GM23248 (cell line): ENCODE data around the gene TNFRSF1A. TPM values are rescaled to one million over a fixed set of nuclear protein-coding genes. Genes with fewer than 3 reads are reported as not detected.

Experiments used
- DNase-seq: peaks from one replicate; pipeline ENCODE4 v3.0.0-alpha.2; 2015
- H2AFZ ChIP-seq: fragments of 200-600 bp; sonication (generic); 2 replicates; pipeline ENCODE4 v1.6.1; 2016; ENCODE audit warnings: antibody characterized with exemption
- H3F3A ChIP-seq: fragments of 200-600 bp; sonication (generic); 2 replicates; pipeline ENCODE4 v1.6.1; 2016; ENCODE audit warnings: mild to moderate bottlenecking, antibody characterized with exemption, mixed run types; ENCODE audit not compliant: insufficient read depth
- H3K27ac ChIP-seq: fragments of 200-600 bp; sonication (generic); 2 replicates; pipeline ENCODE4 v1.5.1; 2016; ENCODE audit warnings: mild to moderate bottlenecking
- H3K27me3 ChIP-seq: fragments of 200-600 bp; sonication (generic); replicated peaks from 2 replicates; pipeline ENCODE4 v1.6.1; 2016; ENCODE audit warnings: mild to moderate bottlenecking; ENCODE audit not compliant: insufficient read depth
- H3K36me3 ChIP-seq: fragments of 200-600 bp; sonication (generic); 2 replicates; pipeline ENCODE4 v1.6.1; 2016; ENCODE audit warnings: low read depth, mild to moderate bottlenecking
- H3K4me1 ChIP-seq: fragments of 200-600 bp; sonication (generic); 2 replicates; pipeline ENCODE4 v1.6.1; 2016; ENCODE audit warnings: mild to moderate bottlenecking; ENCODE audit not compliant: insufficient read depth
- H3K4me2 ChIP-seq: fragments of 200-600 bp; sonication (generic); one replicate; pipeline ENCODE4 v1.6.1; 2016; ENCODE audit warnings: mild to moderate bottlenecking; ENCODE audit not compliant: unreplicated experiment
- H3K4me3 ChIP-seq: fragments of 200-600 bp; sonication (generic); 2 replicates; pipeline ENCODE4 v1.5.1; 2016; ENCODE audit warnings: mild to moderate bottlenecking
- H3K79me2 ChIP-seq: fragments of 200-600 bp; sonication (generic); 2 replicates; pipeline ENCODE4 v1.6.1; 2016; ENCODE audit warnings: mild to moderate bottlenecking; ENCODE audit not compliant: insufficient read depth
- H3K9ac ChIP-seq: fragments of 200-600 bp; sonication (generic); 2 replicates; pipeline ENCODE4 v1.6.1; 2016; ENCODE audit warnings: mild to moderate bottlenecking
- H3K9me2 ChIP-seq: fragments of 200-600 bp; sonication (generic); 2 replicates; pipeline ENCODE4 v1.6.1; 2016; ENCODE audit warnings: mixed run types, mild to moderate bottlenecking, moderate library complexity; ENCODE audit not compliant: insufficient read depth
- H3K9me3 ChIP-seq: fragments of 200-600 bp; sonication (generic); one replicate; pipeline ENCODE4 v1.6.1; 2017; ENCODE audit warnings: low read depth
- H4K20me1 ChIP-seq: fragments of 200-600 bp; sonication (generic); 2 replicates; pipeline ENCODE4 v1.6.0; 2016; ENCODE audit not compliant: insufficient read depth
- EZH2 ChIP-seq: fragments of 200-600 bp; sonication (generic); IDR thresholded peaks from 2 replicates; pipeline ENCODE4 v1.6.1; 2018; ENCODE audit warnings: antibody characterized with exemption, mild to moderate bottlenecking; ENCODE audit not compliant: insufficient read depth, poor library complexity, severe bottlenecking
- EZH2phosphoT487 ChIP-seq: fragments of 200-600 bp; sonication (generic); IDR thresholded peaks from 2 replicates; pipeline ENCODE4 v1.6.1; 2018; ENCODE audit warnings: antibody characterized with exemption, moderate library complexity, mild to moderate bottlenecking, low read depth; ENCODE audit not compliant: insufficient read depth
- WGBS, 2 experiments: methylation state at CpG; one replicate each; pipeline ENCODE4 v1.1.6; 2015 to 2017; ENCODE audit warnings: low lambda C conversion rate in 2 of 2, low coverage in 1 of 2; ENCODE audit errors: missing lambda C conversion rate in 2 of 2; 5-methylcytosine and 5-hydroxymethylcytosine counted together
- in situ Hi-C: fragments of 300-500 bp; cut with MboI; formaldehyde crosslinking; loops from 2 replicates; pipeline ENCODE4 v1.15.0; 2020
- polyA plus RNA-seq: library from polyadenylated mRNA; unstranded; fragments of >200 nt; fragmentation: Nextera tagmentation; extraction: Ambion mirVana; gene quantifications from 2 replicates; pipeline ENCODE4 v1.2.1, GENCODE V29; 2016
- total RNA-seq: library from RNA; depleted of rRNA; stranded (reverse); fragments of >200 nt; shearing (Covaris generic); gene quantifications from 2 replicates; pipeline ENCODE4 v1.2.3, GENCODE V29; 2014

Gene TNFRSF1A
- total and polyA plus RNA-seq, 2 experiments from 2014 or later = 183 to 343 TPM

DNA sequence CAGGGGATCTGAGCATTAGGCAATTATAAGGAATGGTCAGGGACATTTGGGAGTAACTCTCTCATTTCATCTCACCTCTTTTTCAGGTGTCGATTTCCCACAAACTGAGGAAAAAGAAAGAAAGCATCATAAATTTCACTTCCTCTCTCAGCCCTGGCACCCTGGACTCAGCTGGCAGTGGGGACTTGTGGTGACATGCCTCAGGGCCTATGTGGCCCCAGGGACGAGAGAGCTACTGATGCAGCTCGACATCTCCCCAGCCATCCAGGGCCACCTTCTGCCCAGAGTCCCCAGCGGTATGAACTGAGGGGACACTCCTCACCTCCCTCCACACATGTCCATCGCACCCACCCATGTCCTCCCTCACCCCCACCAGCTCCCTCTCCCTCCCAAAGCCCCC lies 11.7 kb downstream of the TNFRSF1A start:
- Histone ChIP-seq H3K9me2 (no peaks in the 10 kb centered on the region), H3K4me2 (no peak overlapping the region), H2AFZ (no peak overlapping the region), H3K79me2 (peaks cover 68% of the 10 kb centered on the region), H3K4me1 (peaks cover 46% of the 10 kb centered on the region), H3K9me3 (no peaks in the 10 kb centered on the region), H4K20me1 (0 out of 2 replicates have a peak, but pooled peaks cover 3% of the 10 kb centered on the region), H3K4me3 (no peak overlapping the region), H3F3A (peaks cover 72% of the 10 kb centered on the region), H3K27ac (no peak overlapping the region), H3K9ac (no peak overlapping the region), H3K36me3 (peaks cover 60% of the 10 kb centered on the region), H3K27me3 (no peaks in the 10 kb centered on the region)
- no peak for DNase-seq
- TF ChIP-seq EZH2phosphoT487 (no peak), EZH2 (no peak)
- WGBS, 2 experiments = 96 to 100% methylated on average over 3 to 5 of the region's 5 CpGs
- in situ Hi-C loops = no loop called here

DNA sequence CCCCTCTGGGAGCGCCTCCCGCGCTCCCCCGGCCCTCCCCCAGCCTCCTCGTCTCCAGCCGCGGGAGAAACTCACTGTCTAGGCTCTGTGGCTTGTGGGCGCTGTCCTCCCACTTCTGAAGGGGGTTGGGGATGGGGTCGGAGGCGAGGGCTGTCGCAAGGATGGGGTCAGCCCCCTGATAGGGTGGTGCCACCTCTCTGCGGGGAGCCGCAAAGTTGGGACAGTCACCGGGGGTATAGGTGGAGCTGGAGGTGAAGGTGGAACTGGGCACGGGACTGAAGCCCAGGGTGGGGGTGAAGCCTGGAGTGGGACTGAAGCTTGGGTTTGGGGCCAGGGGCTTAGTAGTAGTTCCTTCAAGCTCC lies 12.2 kb downstream of the TNFRSF1A start:
- Histone ChIP-seq H3K9ac (no peak overlapping the region), H3K4me1 (peaks cover 46% of the 10 kb centered on the region), H3K4me2 (no peak overlapping the region), H3K27ac (no peak overlapping the region), H3K4me3 (no peak overlapping the region), H3K9me2 (no peaks in the 10 kb centered on the region), H3K9me3 (no peaks in the 10 kb centered on the region), H4K20me1 (0 out of 2 replicates have a peak, but pooled peaks cover 3% of the 10 kb centered on the region), H3K27me3 (no peaks in the 10 kb centered on the region), H3F3A (peaks cover 72% of the 10 kb centered on the region), H3K79me2 (peaks cover 63% of the 10 kb centered on the region), H3K36me3 (peaks cover 60% of the 10 kb centered on the region), H2AFZ (no peak overlapping the region)
- no peak for TF ChIP-seq EZH2phosphoT487
- no peak for TF ChIP-seq EZH2
- WGBS, 2 experiments = 86 to 91% methylated on average over 10 to 15 of the region's 15 CpGs
- in situ Hi-C loops = no loop called here
- no peak for DNase-seq

DNA sequence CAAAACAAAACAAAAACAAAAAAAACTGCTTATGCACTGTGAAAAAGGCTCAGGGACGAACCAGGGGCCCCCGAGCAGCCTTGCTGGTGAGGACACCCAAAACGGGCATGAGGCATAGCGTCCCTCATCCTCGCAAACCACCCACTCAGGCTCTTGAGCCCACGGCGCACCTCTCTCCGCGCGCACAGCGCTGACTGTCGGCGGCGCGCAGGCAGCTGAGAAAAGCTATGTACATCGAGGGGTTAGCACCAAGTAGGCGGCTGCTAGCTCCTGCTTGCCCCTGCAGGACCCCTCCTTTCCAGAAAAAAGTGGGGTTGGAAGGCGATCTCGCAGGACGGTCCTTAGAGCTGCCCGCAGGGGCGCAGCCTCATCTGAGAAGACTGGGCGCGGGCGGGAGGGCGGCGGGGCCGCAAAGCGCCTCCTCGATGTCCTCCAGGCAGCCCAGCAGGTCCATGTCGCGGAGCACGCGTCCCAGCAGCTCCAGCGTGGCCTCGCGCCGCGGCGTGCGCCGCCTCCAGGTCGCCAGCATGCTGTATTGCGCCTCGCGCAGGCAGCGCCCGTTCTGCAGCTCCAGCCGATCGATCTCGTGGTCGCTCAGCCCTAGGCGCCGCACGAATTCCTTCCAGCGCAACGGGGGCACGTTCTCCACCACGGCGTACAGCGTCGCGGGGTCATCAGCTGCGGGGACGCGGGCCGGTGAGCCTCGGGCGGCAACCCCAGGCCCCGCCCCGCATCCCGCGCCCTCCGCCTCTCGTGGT lies 12.8 kb downstream of the TNFRSF1A start:
- H3K27me3 ChIP-seq = no peaks in the 10 kb centered on the region
- H3K9ac ChIP-seq = no peak overlapping the region
- 88 to 96% methylated on average over 30 to 75 of the region's 75 CpGs for WGBS, 2 experiments
- no peak overlapping the region for H3K4me2 ChIP-seq
- H3K4me1 ChIP-seq = peaks cover 45% of the 10 kb centered on the region
- H2AFZ ChIP-seq = no peak overlapping the region
- no peak overlapping the region for H3K27ac ChIP-seq
- no peak overlapping the region for H3K4me3 ChIP-seq
- TF ChIP-seq EZH2 = no peak
- no peak for TF ChIP-seq EZH2phosphoT487
- peaks cover 55% of the 10 kb centered on the region for H3K36me3 ChIP-seq
- in situ Hi-C loops = no loop called here
- peaks cover 57% of the 10 kb centered on the region for H3K79me2 ChIP-seq
- no peaks in the 10 kb centered on the region for H3K9me3 ChIP-seq
- no peaks in the 10 kb centered on the region for H3K9me2 ChIP-seq
- 0 out of 2 replicates have a peak, but pooled peaks cover 3% of the 10 kb centered on the region for H4K20me1 ChIP-seq
- no peak for DNase-seq
- peaks cover 72% of the 10 kb centered on the region for H3F3A ChIP-seq

DNA sequence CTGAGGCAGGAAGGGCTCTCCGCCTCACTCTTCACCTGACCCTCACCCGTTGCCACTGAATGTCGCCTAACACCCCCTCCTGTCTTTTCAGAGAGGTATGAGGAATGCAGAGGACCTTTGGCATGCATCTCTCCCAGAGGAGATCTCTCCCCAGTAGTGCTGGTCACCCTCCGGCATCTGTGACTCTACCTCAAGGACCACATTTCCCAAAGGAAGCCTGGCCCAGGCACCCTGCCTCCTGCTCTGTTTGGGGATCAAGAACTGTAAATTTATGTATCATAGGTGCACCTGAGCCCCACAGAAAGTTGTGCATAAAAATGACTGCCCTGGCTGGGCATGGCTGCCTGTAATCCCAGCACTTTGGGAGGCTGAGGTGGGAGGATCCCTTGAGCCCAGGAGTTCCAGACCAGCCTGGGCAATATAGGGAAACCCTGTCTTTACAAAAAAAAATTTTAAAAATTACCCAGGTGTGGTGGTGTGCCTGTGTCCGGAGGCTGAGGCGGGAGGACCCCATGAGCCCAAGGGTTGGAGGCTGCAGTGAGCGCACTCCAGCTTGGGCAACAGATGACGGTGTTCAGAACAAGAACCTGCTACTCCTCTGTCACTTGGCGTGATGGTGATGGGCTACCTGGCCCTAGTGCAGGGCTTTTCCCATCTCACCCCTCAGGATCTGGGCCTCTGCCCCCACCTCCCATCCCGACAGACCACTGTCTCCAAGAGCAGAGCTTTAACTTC lies 13.7 kb downstream of the TNFRSF1A start:
- Histone ChIP-seq H3K4me2 (no peak overlapping the region), H3F3A (peaks cover 70% of the 10 kb centered on the region), H3K9me3 (no peaks in the 10 kb centered on the region), H2AFZ (no peak overlapping the region), H3K4me1 (peaks cover 44% of the 10 kb centered on the region), H3K9me2 (no peaks in the 10 kb centered on the region), H3K36me3 (peaks cover 55% of the 10 kb centered on the region), H3K79me2 (peaks cover 52% of the 10 kb centered on the region), H3K27me3 (no peaks in the 10 kb centered on the region), H3K9ac (no peak overlapping the region), H3K27ac (no peak overlapping the region), H3K4me3 (no peak overlapping the region), H4K20me1 (0 out of 2 replicates have a peak, but pooled peaks cover 3% of the 10 kb centered on the region)
- in situ Hi-C loops = no loop called here
- WGBS, 2 experiments = 78 to 84% methylated on average over 10 of the region's 10 CpGs
- no peak for DNase-seq
- no peak for TF ChIP-seq EZH2phosphoT487
- TF ChIP-seq EZH2 = no peak
